RWPE1 (cell line): Measurements from ENCODE around the gene BLVRA.

ENCODE experiments used
- CTCF ChIA-PET: fragments of 350-600 bp; sonication (Branson Sonifier 250); formaldehyde crosslinking; extraction: SDS; loops from one replicate; lab custom pipeline; 2021; lab: Yijun Ruan, JAX
- POLR2A ChIA-PET: fragments of 400-600 bp; formaldehyde crosslinking; extraction: SDS; loops from one replicate; lab custom pipeline; 2020; ENCODE audit warnings: antibody characterized with exemption; ENCODE audit not compliant: low non-redundant PET; lab: Yijun Ruan, JAX
- DNase-seq: peaks from one replicate; pipeline ENCODE4 v3.0.0; 2012; ENCODE audit warnings: low spot score
- H3K27ac ChIP-seq: fragments of 450-650 bp; 2 replicates; pipeline ENCODE4 v1.5.1; 2017
- CTCF ChIP-seq: fragments of 450-650 bp; conservative IDR thresholded peaks from 2 replicates; pipeline ENCODE4 v1.5.1; 2017; ENCODE audit warnings: low read depth, mild to moderate bottlenecking

BLVRA gene

GRCh38 chr7:43735403-43735801 lies 23.1 kb upstream of the BLVRA start:
- H3K27ac ChIP-seq: no peak overlapping the region

GRCh38 chr7:43735802-43736603 lies 22.5 kb upstream of the BLVRA start:
- POLR2A ChIA-PET: interaction anchor here (0.7 kb wide), 1 partner anchor 21 kb away, joined by 3 read pairs; no protein-coding TSS in a partner anchor
- DNase-seq: no peak
- TF ChIP-seq CTCF: no peak
- CTCF ChIA-PET: no interaction called here
- no peak overlapping the region for H3K27ac ChIP-seq

More at GRCh38 chr7:43735403-43735801, 23.1 kb upstream of the BLVRA start:
- POLR2A ChIA-PET: no interaction called here
- CTCF ChIA-PET: no interaction called here
- DNase-seq: no peak
- no peak for TF ChIP-seq CTCF

GRCh38 chr7:43737467-43738127 lies 20.9 kb upstream of the BLVRA start:
- no peak for TF ChIP-seq CTCF
- POLR2A ChIA-PET: no interaction called here
- H3K27ac ChIP-seq: no peak overlapping the region
- no peak for DNase-seq
- CTCF ChIA-PET: no interaction called here

- no peak overlapping the region for H3K27ac ChIP-seq
- DNase-seq: no peak
- CTCF ChIA-PET: no interaction called here
- no peak for TF ChIP-seq CTCF
- POLR2A ChIA-PET: interaction anchor here (0.6 kb wide), 1 partner anchor 11 kb away, joined by 8 read pairs; no protein-coding TSS in a partner anchor
These were observed 15.8 kb upstream of the BLVRA start for GRCh38 chr7:43742692-43743091.

GRCh38 chr7:43747328-43748105 lies 11.0 kb upstream of the BLVRA start:
- DNase-seq: no peak
- ChIA-PET CTCF (interaction anchor here (0.7 kb wide), 1 partner anchor 81 kb away, joined by 4 read pairs; no protein-coding TSS in a partner anchor), POLR2A (no interaction called here)
- no peak overlapping the region for H3K27ac ChIP-seq
- TF ChIP-seq CTCF: no peak

- no peak overlapping the region for H3K27ac ChIP-seq
- POLR2A ChIA-PET: no interaction called here
- no peak for TF ChIP-seq CTCF
- CTCF ChIA-PET: interaction anchor here (0.7 kb wide), 1 partner anchor 90 kb away, joined by 4 read pairs; no protein-coding TSS in a partner anchor
- DNase-seq: no peak
These were observed 9.0 kb upstream of the BLVRA start for GRCh38 chr7:43749383-43749940.
